Activated naive CD4-positive, alpha-beta T cell treated with Interleukin-2 at 50 U/mL for 16 hours (primary cell): ENCODE results near the gene PLCE1.

ENCODE experiments used
- DNase-seq: peaks from one replicate; pipeline ENCODE4 v3.0.0-alpha.2; 2020

Gene PLCE1

GRCh38 chr10:93995182-93995581 is 1.5 kb downstream of the PLCE1 start:
- no peak for DNase-seq

GRCh38 chr10:93995598-93996271 is 2.0 kb downstream of the PLCE1 start:
- no peak for DNase-seq

- no peak for DNase-seq
Observed at GRCh38 chr10:93996551-93996950, 2.8 kb downstream of the PLCE1 start.

GRCh38 chr10:93997546-93997945 is 3.8 kb downstream of the PLCE1 start:
- DNase-seq = no peak

- no peak for DNase-seq
Observed at GRCh38 chr10:93999401-93999851, 5.7 kb downstream of the PLCE1 start.

- no peak for DNase-seq
Observed at GRCh38 chr10:94000638-94001415, 7.1 kb downstream of the PLCE1 start.

GRCh38 chr10:94001416-94001810 is 7.7 kb downstream of the PLCE1 start:
- no peak for DNase-seq

- no peak for DNase-seq
Observed at GRCh38 chr10:94002156-94002555, 8.4 kb downstream of the PLCE1 start.

- no peak for DNase-seq
Observed at GRCh38 chr10:94003488-94003887, 9.8 kb downstream of the PLCE1 start.

GRCh38 chr10:94005050-94005449 is 11.3 kb downstream of the PLCE1 start:
- DNase-seq = no peak

GRCh38 chr10:94006591-94007550 is 13.1 kb downstream of the PLCE1 start:
- no peak for DNase-seq

GRCh38 chr10:94008526-94008925 is 14.8 kb downstream of the PLCE1 start:
- no peak for DNase-seq

GRCh38 chr10:94010116-94010515 is 16.4 kb downstream of the PLCE1 start:
- no peak for DNase-seq

GRCh38 chr10:94010886-94011285 is 17.2 kb downstream of the PLCE1 start:
- no peak for DNase-seq

GRCh38 chr10:94011296-94011695 is 17.6 kb downstream of the PLCE1 start:
- no peak for DNase-seq

- DNase-seq = no peak
Observed at GRCh38 chr10:94012834-94013233, 19.1 kb downstream of the PLCE1 start.

GRCh38 chr10:94013331-94013760 is 19.6 kb downstream of the PLCE1 start:
- no peak for DNase-seq

GRCh38 chr10:94014304-94014703 is 20.6 kb downstream of the PLCE1 start:
- no peak for DNase-seq

GRCh38 chr10:94016727-94017714 is 23.3 kb downstream of the PLCE1 start:
- no peak for DNase-seq

- no peak for DNase-seq
Observed at GRCh38 chr10:94018107-94018506, 24.4 kb downstream of the PLCE1 start.

- DNase-seq = no peak
Observed at GRCh38 chr10:94023906-94024305, 30.2 kb downstream of the PLCE1 start.

GRCh38 chr10:94024407-94024806 is 30.7 kb downstream of the PLCE1 start:
- DNase-seq = no peak
